Heart right ventricle (tissue), 16 donors: Measurements from ENCODE around the gene SLC7A11. TPM values are rescaled to one million over a fixed set of nuclear protein-coding genes. Genes with fewer than 3 reads are reported as not detected.

ENCODE experiments used
- ATAC-seq, 8 donors: fragments of 200-7000 bp; cut with Tn5 transposase; one replicate each; pipeline ENCODE4 v1.9.1; 2020; ENCODE audit warnings: mild to moderate bottlenecking in 8 of 8, moderate library complexity in 8 of 8, moderate number of reproducible peaks in 1 of 8
- DNase-seq, 2 donors: peaks; one replicate each; pipeline ENCODE4 v3.0.0-alpha.2; 2020
- H3K27ac ChIP-seq, 10 donors: fragments of 200-600 bp; sonication (generic) in 2 of 10; one replicate each; pipeline versions ENCODE4 v1.5.0 to v1.8.0; 2020 to 2022; ENCODE audit warnings: mild to moderate bottlenecking in 3 of 10
- H3K27me3 ChIP-seq, 7 donors: fragments of 200-600 bp; one replicate each; pipeline ENCODE4 v1.8.0; 2021 to 2022; ENCODE audit warnings: mild to moderate bottlenecking in 2 of 7
- H3K36me3 ChIP-seq, 9 donors: fragments of 200-600 bp; sonication (generic) in 1 of 9; one replicate each; pipeline versions ENCODE4 v1.5.0 to v1.8.0; 2020 to 2022; ENCODE audit warnings: mild to moderate bottlenecking in 2 of 9
- H3K4me1 ChIP-seq, 9 donors: fragments of 200-600 bp; sonication (generic) in 1 of 9; one replicate each; pipeline versions ENCODE4 v1.5.0 to v1.8.0; 2020 to 2022; ENCODE audit warnings: mild to moderate bottlenecking in 4 of 9
- H3K4me3 ChIP-seq, 10 donors: fragments of 200-600 bp; sonication (generic) in 2 of 10; one replicate each; pipeline versions ENCODE4 v1.5.0 to v1.8.0; 2020 to 2022; ENCODE audit warnings: mild to moderate bottlenecking in 7 of 10, moderate library complexity in 2 of 10
- H3K9me3 ChIP-seq, 11 donors: fragments of 200-600 bp in 10 of 11; sonication (generic) in 2 of 11; one replicate each; pipeline versions ENCODE4 v1.5.0 to v1.8.0; 2013 to 2022; ENCODE audit warnings: mild to moderate bottlenecking in 2 of 11, control low read depth in 1 of 11, moderate library complexity in 1 of 11
- CTCF ChIP-seq, 9 donors: fragments of 200-600 bp; sonication (generic) in 2 of 9; IDR thresholded peaks; one replicate each; pipeline versions ENCODE4 v1.5.0 to v1.8.0; 2021 to 2022; ENCODE audit warnings: antibody characterized with exemption in 9 of 9, mild to moderate bottlenecking in 5 of 9, moderate library complexity in 1 of 9
- WGBS, 2 donors: extraction: QIAGEN DNeasy Blood & Tissue Kit; methylation state at CpG; one replicate each; pipeline ENCODE4 v1.1.7; 2013; ENCODE audit warnings: inconsistent platforms in 1 of 2; 5-methylcytosine and 5-hydroxymethylcytosine counted together
- intact Hi-C, 10 donors: fragments of 100-400 bp; cut with DNase I; formaldehyde crosslinking; loops; one replicate each; pipeline versions ENCODE4 v1.11.1 to v1.14.2; 2022
- polyA plus RNA-seq, 2 donors: library from polyadenylated mRNA; stranded (reverse); fragments of 200-250 nt; gene quantifications; one replicate each; pipeline ENCODE4 v1.2.3, GENCODE V29; 2013
- total RNA-seq, 10 donors: library from RNA; stranded (reverse); fragmentation: NEBNext Ultra II Directional in 3 of 10; extraction: Animal tissue kit (Norgen Biotek cat#: 25700) in 3 of 10; gene quantifications; one replicate each; pipeline versions ENCODE4 v1.2.1 to v1.2.4, GENCODE V29; 2021 to 2023
- donor health status: Arrhythmogenic right ventricular cardiomyopathy.
- donor health status: ischemic (EF 13 %, LVEDD 7.1; RV severe dilation, severe dysfunction).
- donor health status: healthy with polysubstance abuse.
- donor health status: DM: no; HTN: yes; CAD: no.
- donor health status: DM: no; HTN: no; CAD: no.
- donor health status: ischemic (EF 25% LVEDD 6.9; RV normal size, moderate dysfunction).
- donor health status: ischemic (EF 25% LVEDD 5.7; RV mildly dilated, moderate dysfunction).
- donor health status: healthy.
- donor health status: DM: yes; HTN: yes; CAD: no.
- donor health status: Ischemic cardiomyopathy.
- donor health status: ischemic (EF 35%, LVEDD 5.7; RV mildly dilated, moderate dysfunction).
- donor health status: nonischemic (EF 11% LVEDD 7.7; RV severe dilation, severe dysfunction).
- donor health status: DM: yes; HTN: yes; CAD: no.
- donor health status: PGD.
- donor health status: ischemic (EF 29% LVEDD 5.4; RV normal size, mild dysfunction).
- donor health status: nonischemic (EF 23%, LVEDD 6.1; RV moderate dilation, normal function).

Gene SLC7A11
- total and polyA plus RNA-seq, 12 donors: 0.05 to 1.2 (median 0.12) TPM

- Histone ChIP-seq H3K4me1 (peaks cover 0 to 24% (median 0%) of the 10 kb centered on the region in 9 donors), H3K27me3 (no peaks in the 10 kb centered on the region), H3K4me3 (no peak overlapping the region), H3K36me3 (no peaks in the 10 kb centered on the region), H3K9me3 (no peaks in the 10 kb centered on the region), H3K27ac (no peak overlapping the region)
- TF ChIP-seq CTCF (IDR thresholded peaks at IDR 0.05): no peak
- ATAC-seq (no peak), DNase-seq (no peak)
- intact Hi-C loops: loop anchor here in 1 of 10 donors (10.0 kb wide), 1 partner anchor 474 kb away; no protein-coding TSS in a partner anchor
- WGBS, 2 donors: 60 to 73% methylated on average over 3 of the region's 3 CpGs
Measured at GRCh38 chr4:138190452-138190858, 51.7 kb downstream of the SLC7A11 start.

DNA sequence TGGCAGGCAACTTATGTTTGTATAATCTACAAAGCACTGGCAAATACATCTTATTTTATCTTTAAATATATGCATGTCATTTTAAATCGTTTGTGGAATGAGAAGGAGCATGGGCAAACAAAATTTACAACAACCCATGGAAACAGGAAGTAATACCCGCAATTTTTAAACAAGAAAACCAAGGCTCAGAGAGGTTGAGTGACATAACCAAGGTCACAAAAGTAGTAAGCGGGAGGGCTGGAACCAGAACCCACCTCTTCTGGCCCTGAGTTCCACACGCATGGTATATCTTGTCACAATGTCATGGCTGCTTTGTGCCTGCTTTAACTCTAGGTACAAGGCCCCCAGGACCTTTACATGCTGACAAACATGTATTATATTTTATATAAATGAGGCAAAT is 52.9 kb downstream of the SLC7A11 start:
- no peak for TF ChIP-seq CTCF (IDR thresholded peaks at IDR 0.05)
- intact Hi-C loops: loop anchor here in 6 of 10 donors (10.0 kb wide), 5 partner anchors 216 to 1064 kb away; no protein-coding TSS in a partner anchor
- no peaks in the 10 kb centered on the region for H3K9me3 ChIP-seq
- no peaks in the 10 kb centered on the region for H3K36me3 ChIP-seq
- 83% methylated on average over 4 of the region's 4 CpGs for WGBS, 2 donors
- H3K4me3 ChIP-seq: no peak overlapping the region
- no peak for DNase-seq
- no peak overlapping the region for H3K27ac ChIP-seq
- H3K27me3 ChIP-seq: no peaks in the 10 kb centered on the region
- peaks cover 0 to 24% (median 0%) of the 10 kb centered on the region in 9 donors for H3K4me1 ChIP-seq
- no peak for ATAC-seq

DNA sequence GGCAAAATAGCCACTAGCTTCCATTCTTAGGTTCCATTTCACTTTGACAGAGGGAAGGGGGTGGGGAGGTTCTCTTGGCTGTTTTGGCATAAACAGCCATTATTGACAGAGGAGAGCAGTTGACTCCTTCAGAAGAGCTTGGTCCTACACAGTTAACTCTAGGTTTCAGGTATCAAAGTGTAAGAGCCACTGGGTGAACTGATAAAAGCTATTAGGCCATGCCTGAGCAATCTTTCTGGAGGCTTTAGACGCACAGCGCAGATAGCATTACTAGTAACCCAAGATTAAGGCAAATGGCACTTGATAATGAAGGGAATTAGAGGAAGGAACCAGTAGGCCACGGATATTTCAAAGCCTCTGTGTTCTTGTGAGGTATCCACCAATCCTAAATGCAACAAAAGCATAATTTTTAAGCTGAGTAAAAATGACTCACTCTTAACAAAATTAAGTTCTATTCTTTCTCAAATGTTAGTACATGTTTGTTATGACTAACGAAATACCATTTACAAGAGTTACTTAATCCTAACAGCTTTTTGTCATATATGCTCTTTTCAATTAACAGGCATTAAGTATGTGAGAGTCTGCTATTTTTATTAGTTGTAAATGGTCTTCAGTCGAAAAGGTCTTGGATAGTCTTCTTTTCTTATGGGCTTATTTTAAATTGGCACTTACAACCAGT is 53.6 kb downstream of the SLC7A11 start:
- DNase-seq (no peak), ATAC-seq (no peak)
- WGBS, 2 donors: 84 to 85% methylated on average over 5 of the region's 5 CpGs
- Histone ChIP-seq H3K36me3 (no peaks in the 10 kb centered on the region), H3K27ac (no peak overlapping the region), H3K9me3 (no peaks in the 10 kb centered on the region), H3K4me1 (peaks cover 0 to 24% (median 0%) of the 10 kb centered on the region in 9 donors), H3K4me3 (no peak overlapping the region), H3K27me3 (no peaks in the 10 kb centered on the region)
- TF ChIP-seq CTCF (IDR thresholded peaks at IDR 0.05): no peak
- intact Hi-C loops: loop anchor here in 6 of 10 donors (10.0 kb wide), 5 partner anchors 216 to 1064 kb away; no protein-coding TSS in a partner anchor

DNA sequence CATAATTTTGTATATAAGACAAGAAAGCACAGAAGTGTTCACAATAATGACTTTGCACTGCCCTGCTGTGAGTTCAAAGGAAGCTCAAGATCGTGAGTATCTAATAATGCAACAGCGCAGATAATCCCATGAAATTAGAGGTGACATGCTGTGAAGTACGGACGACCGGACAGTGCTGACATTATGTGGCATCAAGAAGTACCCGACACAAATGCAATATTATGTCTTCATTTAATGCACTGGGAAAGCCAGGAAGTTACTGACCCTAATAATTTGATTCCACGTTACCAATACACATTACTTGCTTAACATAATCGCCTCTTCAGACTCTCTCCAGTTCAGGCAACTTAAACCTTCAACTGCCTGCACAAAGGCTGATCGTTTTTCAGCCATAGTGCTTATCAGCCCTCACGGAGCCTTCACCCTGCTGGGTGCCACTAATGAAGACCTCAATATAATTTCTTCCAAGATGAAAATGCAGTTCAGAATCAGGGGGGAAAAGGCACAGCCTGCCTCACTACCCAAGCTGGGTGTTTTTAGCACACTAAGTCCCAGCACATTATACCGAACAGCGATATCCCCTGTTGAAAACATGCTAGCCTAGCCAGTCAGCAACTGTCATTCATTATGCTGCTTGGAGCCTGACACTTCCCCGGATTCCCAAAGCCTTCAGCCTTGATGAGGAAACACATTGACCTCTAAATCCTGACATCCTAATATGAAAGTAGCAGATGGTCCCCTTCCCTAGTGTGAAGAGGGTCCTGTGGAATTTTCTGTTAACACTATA is 56.1 kb downstream of the SLC7A11 start:
- H3K4me3 ChIP-seq: no peak overlapping the region
- 72 to 76% methylated on average over 13 of the region's 13 CpGs for whole genome bisulfite sequencing, 2 donors
- intact Hi-C loops: loop anchor here in 6 of 10 donors (10.0 kb wide), 5 partner anchors 219 to 1061 kb away; no protein-coding TSS in a partner anchor
- TF ChIP-seq CTCF (IDR thresholded peaks at IDR 0.05): no peak
- H3K27me3 ChIP-seq: no peaks in the 10 kb centered on the region
- H3K9me3 ChIP-seq: no peaks in the 10 kb centered on the region
- ATAC-seq (peak in 2 of 8 donors; percentile 53 to 73), DNase-seq (no peak)
- no peaks in the 10 kb centered on the region for H3K36me3 ChIP-seq
- H3K4me1 ChIP-seq: peaks cover 0 to 39% (median 15%) of the 10 kb centered on the region in 9 donors
- H3K27ac ChIP-seq: no peak overlapping the region
